Testis (tissue), 2 donors: Measurements from ENCODE around the gene DNAL1.

ENCODE experiments used
- POLR2A ChIP-seq: fragments of 450-650 bp; IDR thresholded peaks from one replicate; pipeline ENCODE4 v1.6.1; 2017; ENCODE audit warnings: antibody characterized with exemption, mild to moderate bottlenecking, moderate library complexity
- TF ChIP-seq, protein P1 (sequence below), 3 experiments: fragments of 450-650 bp in 2 of 3; fragments of 200-600 bp in 1 of 3; sonication (generic) in 1 of 3; IDR thresholded peaks; one replicate each; pipeline ENCODE4 v1.5.1; 2016 to 2019; ENCODE audit warnings: antibody characterized with exemption in 3 of 3, mild to moderate bottlenecking in 2 of 3, moderate library complexity in 1 of 3

DNA sequence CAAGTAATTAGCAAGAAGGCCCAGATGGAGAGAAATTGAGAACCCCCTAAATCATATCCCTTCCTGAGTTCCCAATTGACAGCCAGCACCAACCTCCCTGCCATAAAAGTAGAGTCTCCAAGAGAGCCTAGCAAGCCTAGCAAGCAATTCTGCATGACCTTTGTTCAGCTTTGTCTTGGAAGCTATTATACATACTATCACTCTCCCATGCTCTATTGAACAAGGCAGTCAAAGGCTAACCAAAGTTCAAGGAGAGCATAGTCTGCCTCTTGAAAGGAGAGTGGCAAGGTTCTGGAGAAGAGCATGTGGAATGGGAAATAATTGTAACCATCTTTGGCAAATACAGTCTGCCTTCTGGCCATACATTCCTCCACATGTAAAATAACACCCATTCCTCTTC, 45.3 kb upstream of the DNAL1 start:
- TF ChIP-seq, protein P1, sequence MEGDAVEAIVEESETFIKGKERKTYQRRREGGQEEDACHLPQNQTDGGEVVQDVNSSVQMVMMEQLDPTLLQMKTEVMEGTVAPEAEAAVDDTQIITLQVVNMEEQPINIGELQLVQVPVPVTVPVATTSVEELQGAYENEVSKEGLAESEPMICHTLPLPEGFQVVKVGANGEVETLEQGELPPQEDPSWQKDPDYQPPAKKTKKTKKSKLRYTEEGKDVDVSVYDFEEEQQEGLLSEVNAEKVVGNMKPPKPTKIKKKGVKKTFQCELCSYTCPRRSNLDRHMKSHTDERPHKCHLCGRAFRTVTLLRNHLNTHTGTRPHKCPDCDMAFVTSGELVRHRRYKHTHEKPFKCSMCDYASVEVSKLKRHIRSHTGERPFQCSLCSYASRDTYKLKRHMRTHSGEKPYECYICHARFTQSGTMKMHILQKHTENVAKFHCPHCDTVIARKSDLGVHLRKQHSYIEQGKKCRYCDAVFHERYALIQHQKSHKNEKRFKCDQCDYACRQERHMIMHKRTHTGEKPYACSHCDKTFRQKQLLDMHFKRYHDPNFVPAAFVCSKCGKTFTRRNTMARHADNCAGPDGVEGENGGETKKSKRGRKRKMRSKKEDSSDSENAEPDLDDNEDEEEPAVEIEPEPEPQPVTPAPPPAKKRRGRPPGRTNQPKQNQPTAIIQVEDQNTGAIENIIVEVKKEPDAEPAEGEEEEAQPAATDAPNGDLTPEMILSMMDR (IDR thresholded peaks at IDR 0.05), result no peak
- no peak for TF ChIP-seq POLR2A
